IMR-90 (cell line): Measurements from ENCODE around the gene SLC9A9. TPM values are rescaled to one million over a fixed set of nuclear protein-coding genes. Genes with fewer than 3 reads are reported as not detected.

Source experiments
- ATAC-seq: fragments of 200-7000 bp; cut with Tn5 transposase; 2 replicates; pipeline ENCODE4 v1.9.1; 2020; ENCODE audit warnings: low read depth, mild to moderate bottlenecking, moderate library complexity
- BruUV-seq: library from RNA; stranded (reverse); fragments of 400-500 nt; replicated peaks from 2 replicates; lab custom pipeline; 2021; lab: Mats Ljungman, UMichigan
- CTCF ChIA-PET: fragments of 300-600 bp; formaldehyde crosslinking; extraction: SDS; loops from one replicate; lab custom pipeline; 2021; ENCODE audit warnings: antibody characterized with exemption; lab: Yijun Ruan, JAX
- POLR2A ChIA-PET: fragments of 300-600 bp; sonication (Branson Sonifier 250); formaldehyde crosslinking; loops from one replicate; lab custom pipeline; 2022; ENCODE audit warnings: antibody characterized with exemption; ENCODE audit not compliant: unreplicated experiment; lab: Charles Lee
- DNase-seq: peaks from one replicate; pipeline ENCODE4 v3.0.0; 2013
- H2AFZ ChIP-seq: replicated peaks from 2 replicates; pipeline ENCODE3; 2013; ENCODE audit warnings: low read length, mild to moderate bottlenecking; ENCODE audit not compliant: poor library complexity
- H2AK5ac ChIP-seq: 2 replicates; pipeline ENCODE4 v1.6.1; 2013; ENCODE audit warnings: low read depth, low read length, inconsistent platforms
- H2AK9ac ChIP-seq: replicated peaks from 2 replicates; pipeline ENCODE3; 2013; ENCODE audit warnings: mild to moderate bottlenecking, low read depth, low read length, moderate library complexity; ENCODE audit not compliant: poor library complexity
- H2BK120ac ChIP-seq: 2 replicates; pipeline ENCODE4 v1.6.1; 2013; ENCODE audit warnings: low read depth, low read length, inconsistent platforms
- H2BK15ac ChIP-seq: 3 replicates; pipeline ENCODE4 v1.6.1; 2013; ENCODE audit warnings: low read depth, low read length, inconsistent platforms
- H2BK20ac ChIP-seq: 2 replicates; pipeline ENCODE4 v1.6.1; 2013; ENCODE audit warnings: low read depth, mild to moderate bottlenecking, inconsistent platforms, low read length, moderate library complexity
- H2BK5ac ChIP-seq: 2 replicates; pipeline ENCODE4 v1.6.1; 2013; ENCODE audit warnings: mild to moderate bottlenecking, low read depth, low read length, inconsistent platforms; ENCODE audit not compliant: poor library complexity, severe bottlenecking
- H3K14ac ChIP-seq: replicated peaks from 2 replicates; pipeline ENCODE4 v1.6.1; 2013; ENCODE audit warnings: low read depth, low read length, inconsistent platforms
- H3K18ac ChIP-seq: 2 replicates; pipeline ENCODE4 v1.6.1; 2013; ENCODE audit warnings: low read depth, low read length, control low read depth
- H3K23ac ChIP-seq: 2 replicates; pipeline ENCODE4 v1.6.1; 2013; ENCODE audit warnings: low read depth, low read length, inconsistent platforms
- H3K27ac ChIP-seq: 2 replicates; pipeline ENCODE4 v1.5.1; 2013; ENCODE audit warnings: mild to moderate bottlenecking, control low read depth, low read length; ENCODE audit not compliant: insufficient read depth
- H3K27me3 ChIP-seq: 2 replicates; pipeline ENCODE4 v1.6.1; 2013; ENCODE audit warnings: low read length; ENCODE audit not compliant: control insufficient read depth, insufficient read depth
- H3K36me3 ChIP-seq: 2 replicates; pipeline ENCODE4 v1.6.1; 2013; ENCODE audit warnings: low read length, mixed read lengths; ENCODE audit not compliant: control insufficient read depth, insufficient read depth
- H3K4ac ChIP-seq: 2 replicates; pipeline ENCODE4 v1.6.1; 2013; ENCODE audit warnings: low read depth, low read length, inconsistent platforms
- H3K4me1 ChIP-seq: 2 replicates; pipeline ENCODE4 v1.6.1; 2013; ENCODE audit warnings: low read length, mixed read lengths; ENCODE audit not compliant: control insufficient read depth, insufficient read depth
- H3K4me2 ChIP-seq: 2 replicates; pipeline ENCODE4 v1.6.1; 2013; ENCODE audit warnings: low read depth, mild to moderate bottlenecking, control low read depth, low read length, moderate library complexity
- H3K4me3 ChIP-seq: 2 replicates; pipeline ENCODE4 v1.5.1; 2013; ENCODE audit warnings: low read depth, mild to moderate bottlenecking, control low read depth, low read length, moderate library complexity; ENCODE audit not compliant: insufficient read depth
- H3K56ac ChIP-seq: 2 replicates; pipeline ENCODE4 v1.6.1; 2013; ENCODE audit warnings: low read length, inconsistent platforms; ENCODE audit not compliant: insufficient read depth; ENCODE audit errors: extremely low read depth
- H3K79me1 ChIP-seq, 2 experiments: 2 replicates each; pipeline ENCODE4 v1.6.1; 2013; ENCODE audit warnings: low read length in 2 of 2, inconsistent platforms in 1 of 2, low read depth in 1 of 2
- H3K9ac ChIP-seq: 2 replicates; pipeline ENCODE4 v1.6.1; 2013; ENCODE audit warnings: low read depth, low read length, control low read depth
- H3K9me1 ChIP-seq: 2 replicates; pipeline ENCODE4 v1.6.1; 2013; ENCODE audit warnings: low read length, inconsistent platforms; ENCODE audit not compliant: insufficient read depth
- H3K9me3 ChIP-seq: 2 replicates; pipeline ENCODE4 v1.6.1; 2013; ENCODE audit warnings: low read length; ENCODE audit not compliant: control insufficient read depth, insufficient read depth
- H4K20me1 ChIP-seq: 2 replicates; pipeline ENCODE4 v1.6.1; 2013; ENCODE audit warnings: low read length, inconsistent platforms; ENCODE audit not compliant: insufficient read depth
- H4K5ac ChIP-seq: 2 replicates; pipeline ENCODE4 v1.6.1; 2013; ENCODE audit warnings: mild to moderate bottlenecking, low read depth, low read length, control low read depth
- H4K8ac ChIP-seq, 2 experiments: 2 replicates each; pipeline ENCODE4 v1.6.1; 2013; ENCODE audit warnings: low read depth in 2 of 2, low read length in 2 of 2, control low read depth in 1 of 2, inconsistent platforms in 1 of 2
- H4K91ac ChIP-seq: 2 replicates; pipeline ENCODE4 v1.6.1; 2013; ENCODE audit warnings: low read depth, low read length, inconsistent platforms; ENCODE audit not compliant: insufficient read depth
- BHLHE40 ChIP-seq: fragments of 150-350 bp; IDR thresholded peaks from 2 replicates; pipeline ENCODE4 v1.6.1; 2016; ENCODE audit warnings: mild to moderate bottlenecking, low read depth, low read length
- FOS ChIP-seq: fragments of 150-350 bp; IDR thresholded peaks from 2 replicates; pipeline ENCODE4 v1.6.1; 2016; ENCODE audit warnings: low read depth, low read length
- MAZ ChIP-seq: IDR thresholded peaks from 2 replicates; pipeline ENCODE4 v1.6.1; 2012; ENCODE audit warnings: low read depth, mild to moderate bottlenecking, low read length, improper control_type of control experiment, moderate library complexity, borderline replicate concordance
- RFX5 ChIP-seq: IDR thresholded peaks from 2 replicates; pipeline ENCODE4 v1.8.0; 2012; ENCODE audit warnings: low read depth, mild to moderate bottlenecking, low read length, moderate library complexity
- USF2 ChIP-seq: fragments of 150-350 bp; IDR thresholded peaks from 2 replicates; pipeline ENCODE4 v1.6.1; 2017; ENCODE audit warnings: mild to moderate bottlenecking, antibody characterized with exemption, low read length, low read depth
- WGBS, 2 experiments: methylation state at CpG; one replicate each; pipeline versions ENCODE4 v1.1.5 to v1.1.7; 2013; ENCODE audit warnings: missing lambda C conversion rate in 2 of 2; ENCODE audit not compliant: insufficient read length in 1 of 2; ENCODE audit errors: extremely low coverage in 2 of 2; 5-methylcytosine and 5-hydroxymethylcytosine counted together
- dilution Hi-C: fragments of 300-500 bp; cut with HindIII; formaldehyde crosslinking; loops from one replicate; pipeline ENCODE4 v1.14.3; 2018; ENCODE audit warnings: low sequenced_read_pairs; ENCODE audit not compliant: unreplicated experiment
- in situ Hi-C: fragments of 300-500 bp; cut with MboI; formaldehyde crosslinking; loops from 3 replicates; pipeline ENCODE4 v1.14.3; 2019; ENCODE audit warnings: low sequenced_read_pairs, inconsistent platforms, mixed read lengths
- intact Hi-C: fragments of 100-400 bp; cut with micrococcal nuclease; formaldehyde crosslinking; loops from 2 replicates; pipeline ENCODE4 v1.10.0; 2022
- polyA plus RNA-seq, 3 experiments: library from polyadenylated mRNA; depleted of rRNA; stranded (reverse); fragments of >200 nt; gene quantifications; 2 replicates each; pipeline ENCODE4 v1.2.3, GENCODE V29; 2012; ENCODE audit warnings: low replicate concordance in 1 of 3
- total RNA-seq: library from RNA; depleted of rRNA; stranded (reverse); fragments of >200 nt; gene quantifications from 2 replicates; pipeline ENCODE4 v1.2.3, GENCODE V29; 2012

Gene SLC9A9
- total and polyA plus RNA-seq, 2 of the 4 experiments (the other 2 are of a cell fraction) = 1.4 to 2.3 TPM

GRCh38 chr3:143287403-143287802 lies 560.9 kb downstream of the SLC9A9 start:
- Histone ChIP-seq H3K9me1 (no peaks in the 10 kb centered on the region), H2BK120ac (no peak overlapping the region), H2BK20ac (no peak overlapping the region), H3K9ac (no peak overlapping the region), H3K27me3 (peaks cover 8% of the 10 kb centered on the region; the same call in 1 of the 2 replicates), H4K91ac (no peak overlapping the region), H3K27ac (no peak overlapping the region), H3K4me3 (no peak overlapping the region), H3K79me1 (no peaks in the 10 kb centered on the region), H3K36me3 (no peaks in the 10 kb centered on the region), H3K4me2 (no peak overlapping the region), H3K9me3 (no peaks in the 10 kb centered on the region), H4K20me1 (no peaks in the 10 kb centered on the region), H2AFZ (no peak overlapping the region), H3K23ac (no peak overlapping the region), H3K4me1 (no peaks in the 10 kb centered on the region), H2BK15ac (no peak overlapping the region), H4K5ac (no peak overlapping the region), H3K4ac (no peak overlapping the region), H2BK5ac (no peak overlapping the region), H2AK5ac (no peak overlapping the region), H4K8ac (no peak overlapping the region), H3K14ac (no peak overlapping the region), H2AK9ac (no peak overlapping the region), H3K18ac (no peak overlapping the region), H3K56ac (no peak overlapping the region)
- POLR2A ChIA-PET = no interaction called here
- DNase-seq (no peak), ATAC-seq (no peak)
- dilution Hi-C loops (no loop called here), in situ Hi-C loops (no loop called here), intact Hi-C loops (no loop called here)
- no CpG with 5 or more reads among the region's 2 CpGs for WGBS, 2 experiments
- CTCF ChIA-PET = no interaction called here
- TF ChIP-seq MAZ = no peak
- no peak for TF ChIP-seq FOS
- no peak for TF ChIP-seq RFX5
- TF ChIP-seq BHLHE40 = no peak
- TF ChIP-seq USF2 = no peak
- no TSS peak for BruUV-seq
